Measurements from ENCODE around the gene SLCO4A1. TPM values are rescaled to one million over a fixed set of nuclear protein-coding genes. Genes with fewer than 3 reads are reported as not detected.

Gene SLCO4A1
- total RNA-seq, 1 donor from 2014 or later = 45.9 TPM

GRCh38 chr20:62616728-62617621 is 25.3 kb upstream of the SLCO4A1 start:
- intact Hi-C loops (cut with DNase I) = loop anchor here (5.0 kb wide), 1 partner anchor 115 kb away; no protein-coding TSS in a partner anchor
- Histone ChIP-seq H3K36me3 (no peaks in the 10 kb centered on the region), H3K27ac (peak overlapping the region; percentile 22), H3K27me3 (no peaks in the 10 kb centered on the region), H3K9me3 (no peaks in the 10 kb centered on the region), H3K4me1 (peaks cover 27% of the 10 kb centered on the region), H3K4me3 (no peak overlapping the region)
- TF ChIP-seq POLR2A (IDR thresholded peaks at IDR 0.05) (no peak), CTCF (IDR thresholded peaks at IDR 0.05) (peak; percentile 71 to 80 (median 78)), POLR2AphosphoS5 (IDR thresholded peaks at IDR 0.05; ENCODE audit: insufficient read depth in 1 of 2, low read depth in 1 of 2) (peak in 1 of 2 donors; percentile 22)
- DNase-seq (ENCODE audit: extremely low spot score in 2 of 2) = no peak

- Histone ChIP-seq H3K9me3 (no peaks in the 10 kb centered on the region), H3K27ac (peak overlapping the region; percentile 22), H3K4me1 (peaks cover 34% of the 10 kb centered on the region), H3K36me3 (no peaks in the 10 kb centered on the region), H3K27me3 (no peaks in the 10 kb centered on the region), H3K4me3 (no peak overlapping the region)
- TF ChIP-seq CTCF (IDR thresholded peaks at IDR 0.05) = no peak
- TF ChIP-seq POLR2AphosphoS5 (IDR thresholded peaks at IDR 0.05; ENCODE audit: insufficient read depth in 1 of 2, low read depth in 1 of 2) = peak in 1 of 2 donors; percentile 56
- TF ChIP-seq POLR2A (IDR thresholded peaks at IDR 0.05) = no peak
- intact Hi-C loops (cut with DNase I) = loop anchor here (5.0 kb wide), 1 partner anchor 116 kb away; no protein-coding TSS in a partner anchor
- DNase-seq (ENCODE audit: extremely low spot score in 2 of 2) = no peak
Measured at GRCh38 chr20:62617711-62618483, 24.4 kb upstream of the SLCO4A1 start.

- H3K4me1 ChIP-seq = peaks cover 44% of the 10 kb centered on the region
- no peak for DNase-seq (ENCODE audit: extremely low spot score in 2 of 2)
- TF ChIP-seq POLR2A (IDR thresholded peaks at IDR 0.05) = no peak
- TF ChIP-seq POLR2AphosphoS5 (IDR thresholded peaks at IDR 0.05; ENCODE audit: insufficient read depth in 1 of 2, low read depth in 1 of 2) = no peak
- TF ChIP-seq CTCF (IDR thresholded peaks at IDR 0.05) = no peak
- H3K9me3 ChIP-seq = no peaks in the 10 kb centered on the region
- H3K4me3 ChIP-seq = no peak overlapping the region
- intact Hi-C loops (cut with DNase I) = loop anchor here (5.0 kb wide), 1 partner anchor 117 kb away; no protein-coding TSS in a partner anchor
- no peaks in the 10 kb centered on the region for H3K36me3 ChIP-seq
- H3K27ac ChIP-seq = no peak overlapping the region
- no peaks in the 10 kb centered on the region for H3K27me3 ChIP-seq
Measured at GRCh38 chr20:62618611-62619529, 23.4 kb upstream of the SLCO4A1 start.

- Histone ChIP-seq H3K4me1 (peaks cover 58% of the 10 kb centered on the region), H3K4me3 (no peak overlapping the region), H3K27ac (no peak overlapping the region), H3K36me3 (no peaks in the 10 kb centered on the region), H3K9me3 (no peaks in the 10 kb centered on the region), H3K27me3 (no peaks in the 10 kb centered on the region)
- intact Hi-C loops (cut with DNase I) = no loop called here
- no peak for DNase-seq (ENCODE audit: extremely low spot score in 2 of 2)
- TF ChIP-seq POLR2A (IDR thresholded peaks at IDR 0.05) = no peak
- TF ChIP-seq CTCF (IDR thresholded peaks at IDR 0.05) = no peak
- no peak for TF ChIP-seq POLR2AphosphoS5 (IDR thresholded peaks at IDR 0.05; ENCODE audit: insufficient read depth in 1 of 2, low read depth in 1 of 2)
Measured at GRCh38 chr20:62620625-62621024, 21.7 kb upstream of the SLCO4A1 start.

Data from vagina (tissue), 2 donors.